Liver (tissue), 9 donors: ENCODE measurements around the gene DIP2C. TPM values are rescaled to one million over a fixed set of nuclear protein-coding genes. Genes with fewer than 3 reads are reported as not detected.

ENCODE experiments used
- DNase-seq: peaks from one replicate; pipeline ENCODE4 v3.0.0-alpha.2; 2017; ENCODE audit warnings: low spot score
- H3K27ac ChIP-seq, 2 donors: one replicate each; pipeline ENCODE4 v1.7.0; 2013; ENCODE audit warnings: inconsistent platforms in 2 of 2, low read length in 2 of 2, control low read depth in 1 of 2, low read depth in 1 of 2, mild to moderate bottlenecking in 1 of 2
- H3K27me3 ChIP-seq, 4 donors: one replicate each; pipeline versions ENCODE4 v1.6.1 to v1.7.0; 2013; ENCODE audit warnings: low read length in 3 of 4, inconsistent platforms in 1 of 4, mild to moderate bottlenecking in 1 of 4, moderate library complexity in 1 of 4; ENCODE audit not compliant: control insufficient read depth in 4 of 4, insufficient read depth in 4 of 4
- H3K36me3 ChIP-seq, 4 donors: one replicate each; pipeline versions ENCODE4 v1.6.1 to v1.7.0; 2013; ENCODE audit warnings: low read length in 3 of 4, mild to moderate bottlenecking in 3 of 4, low read depth in 1 of 4, moderate library complexity in 1 of 4; ENCODE audit not compliant: control insufficient read depth in 4 of 4, insufficient read depth in 3 of 4
- H3K4me1 ChIP-seq, 4 donors: one replicate each; pipeline versions ENCODE4 v1.6.1 to v1.7.0; 2013; ENCODE audit warnings: low read length in 3 of 4, mild to moderate bottlenecking in 3 of 4, moderate library complexity in 1 of 4; ENCODE audit not compliant: control insufficient read depth in 4 of 4, insufficient read depth in 4 of 4
- H3K4me3 ChIP-seq, 3 donors: one replicate each; pipeline versions ENCODE4 v1.6.1 to v1.7.0; 2013; ENCODE audit warnings: low read length in 3 of 3, control low read depth in 1 of 3, low read depth in 1 of 3, mild to moderate bottlenecking in 1 of 3
- H3K9ac ChIP-seq, 2 donors: one replicate each; pipeline ENCODE4 v1.7.0; 2013; ENCODE audit warnings: low read length in 2 of 2, mild to moderate bottlenecking in 2 of 2, moderate library complexity in 2 of 2, control low read depth in 1 of 2, low read depth in 1 of 2
- H3K9me3 ChIP-seq, 4 donors: one replicate each; pipeline versions ENCODE4 v1.6.1 to v1.7.0; 2013; ENCODE audit warnings: low read length in 3 of 4; ENCODE audit not compliant: control insufficient read depth in 4 of 4
- CTCF ChIP-seq: fragments of 150-350 bp; IDR thresholded peaks from 2 replicates; pipeline ENCODE4 v1.5.1; 2017; ENCODE audit warnings: improper control_type of control experiment, low read depth, low read length; ENCODE audit not compliant: missing input control
- EGR1 ChIP-seq, 2 donors: IDR thresholded peaks; 2 replicates each; pipeline ENCODE4 v1.6.1; 2016 to 2018; ENCODE audit warnings: antibody characterized with exemption in 2 of 2, low read depth in 2 of 2
- FOXA1 ChIP-seq: IDR thresholded peaks from 2 replicates; pipeline ENCODE4 v1.6.1; 2016; ENCODE audit warnings: antibody characterized with exemption
- FOXA2 ChIP-seq: IDR thresholded peaks from 2 replicates; pipeline ENCODE4 v1.6.1; 2016; ENCODE audit warnings: antibody characterized with exemption
- HNF4A ChIP-seq, 2 donors: conservative IDR thresholded peaks; 2 replicates each; pipeline ENCODE4 v1.6.1; 2016; ENCODE audit warnings: antibody characterized with exemption in 2 of 2, mild to moderate bottlenecking in 2 of 2
- HNF4G ChIP-seq: IDR thresholded peaks from 2 replicates; pipeline ENCODE4 v1.6.1; 2016; ENCODE audit warnings: antibody characterized with exemption
- JUND ChIP-seq, 2 donors: IDR thresholded peaks; 2 replicates each; pipeline ENCODE4 v1.6.1; 2016; ENCODE audit warnings: antibody characterized with exemption in 2 of 2
- MAX ChIP-seq: IDR thresholded peaks from 2 replicates; pipeline ENCODE4 v1.6.1; 2016; ENCODE audit warnings: antibody characterized with exemption
- NR2F2 ChIP-seq: IDR thresholded peaks from 2 replicates; pipeline ENCODE4 v1.6.1; 2016; ENCODE audit warnings: antibody characterized with exemption
- RAD21 ChIP-seq, 2 donors: IDR thresholded peaks; 2 replicates each; pipeline ENCODE4 v1.6.1; 2016; ENCODE audit warnings: antibody characterized with exemption in 2 of 2, mild to moderate bottlenecking in 2 of 2
- RXRA ChIP-seq, 2 donors: IDR thresholded peaks; 2 replicates each; pipeline ENCODE4 v1.6.1; 2017 to 2018; ENCODE audit warnings: antibody characterized with exemption in 2 of 2, mild to moderate bottlenecking in 1 of 2
- SP1 ChIP-seq: IDR thresholded peaks from 2 replicates; pipeline ENCODE4 v1.6.1; 2018; ENCODE audit warnings: antibody characterized with exemption, mild to moderate bottlenecking
- TAF1 ChIP-seq: conservative IDR thresholded peaks from 2 replicates; pipeline ENCODE4 v1.6.1; 2016; ENCODE audit warnings: antibody characterized with exemption, mild to moderate bottlenecking
- YY1 ChIP-seq: IDR thresholded peaks from 2 replicates; pipeline ENCODE4 v1.6.1; 2016; ENCODE audit warnings: antibody characterized with exemption, mild to moderate bottlenecking
- ZBTB33 ChIP-seq: IDR thresholded peaks from 2 replicates; pipeline ENCODE4 v1.6.1; 2016; ENCODE audit warnings: antibody characterized with exemption
- WGBS: extraction: QIAGEN DNeasy Blood & Tissue Kit; methylation state at CpG from one replicate; pipeline ENCODE4 v1.1.7; 2013; 5-methylcytosine and 5-hydroxymethylcytosine counted together
- polyA plus RNA-seq, 2 donors: library from polyadenylated mRNA; stranded (reverse) in 1 of 2; unstranded in 1 of 2; fragments of 200-250 nt in 1 of 2; fragments of >200 nt in 1 of 2; fragmentation: Nextera tagmentation in 1 of 2; extraction: Ambion mirVana in 1 of 2; gene quantifications; one replicate each; pipeline versions ENCODE4 v1.2.1 to v1.2.3, GENCODE V29; 2013 to 2015
- total RNA-seq, 2 donors: library from RNA; depleted of rRNA; stranded (reverse); fragments of >200 nt; gene quantifications; one replicate each; pipeline ENCODE4 v1.2.3, GENCODE V29; 2014
- donor health status: healthy.
- donor health status: healthy.
- donor health status: healthy.
- donor health status: healthy.
- donor health status: healthy.

Gene DIP2C
- total and polyA plus RNA-seq, 4 donors, result 4.2 to 12.2 (median 5.7) TPM

- Histone ChIP-seq H3K9me3 (no peaks in the 10 kb centered on the region), H3K27me3 (no peaks in the 10 kb centered on the region), H3K36me3 (no peaks in the 10 kb centered on the region), H3K27ac (no peak overlapping the region), H3K4me1 (peaks cover 5 to 17% (median 10%) of the 10 kb centered on the region in 4 donors), H3K9ac (no peak overlapping the region), H3K4me3 (no peak overlapping the region)
- 36% methylated on average over 21 of the region's 21 CpGs for WGBS
- TF ChIP-seq CTCF (peak; percentile 96), SP1 (peak; percentile 27), EGR1 (IDR thresholded peaks at IDR 0.05; ENCODE audit: low read depth in 2 of 2) (no peak), RXRA (IDR thresholded peaks at IDR 0.05) (peak in 1 of 2 donors; percentile 19), MAX (no peak), RAD21 (IDR thresholded peaks at IDR 0.05) (peak; percentile 98 to 99)
- DNase-seq, result peak; percentile 86
Observed at GRCh38 chr10:511101-511848, 178.2 kb downstream of the DIP2C start.

GRCh38 chr10:510415-510881, 179.0 kb downstream of the DIP2C start:
- H3K9ac ChIP-seq, result no peak overlapping the region
- H3K36me3 ChIP-seq, result no peaks in the 10 kb centered on the region
- WGBS, result 94% methylated on average over 17 of the region's 17 CpGs
- no peak for DNase-seq
- H3K4me1 ChIP-seq, result peaks cover 5 to 17% (median 10%) of the 10 kb centered on the region in 4 donors
- H3K9me3 ChIP-seq, result no peaks in the 10 kb centered on the region
- H3K4me3 ChIP-seq, result no peak overlapping the region
- H3K27ac ChIP-seq, result no peak overlapping the region
- TF ChIP-seq HNF4A (conservative IDR thresholded peaks at IDR 0.05), result no peak
- no peak for TF ChIP-seq FOXA1
- no peak for TF ChIP-seq EGR1 (IDR thresholded peaks at IDR 0.05; ENCODE audit: low read depth in 2 of 2)
- no peak for TF ChIP-seq ZBTB33
- no peak for TF ChIP-seq YY1
- TF ChIP-seq TAF1, result no peak
- no peak for TF ChIP-seq RAD21 (IDR thresholded peaks at IDR 0.05)
- no peak for TF ChIP-seq JUND (IDR thresholded peaks at IDR 0.05)
- no peak for TF ChIP-seq FOXA2
- TF ChIP-seq RXRA (IDR thresholded peaks at IDR 0.05), result no peak
- TF ChIP-seq HNF4G, result no peak
- no peak for TF ChIP-seq NR2F2
- no peaks in the 10 kb centered on the region for H3K27me3 ChIP-seq
